Testis (tissue), 3 donors: Measurements from ENCODE around the gene TBX6. TPM values are rescaled to one million over a fixed set of nuclear protein-coding genes. Genes with fewer than 3 reads are reported as not detected.

Experiments used
- DNase-seq: peaks from one replicate; pipeline ENCODE4 v3.0.0-alpha.2; 2019
- H3K27ac ChIP-seq, 2 donors: fragments of 200-600 bp; sonication (generic); one replicate each; pipeline ENCODE4 v1.5.1; 2019
- H3K27me3 ChIP-seq: fragments of 200-600 bp; sonication (generic); one replicate; pipeline ENCODE4 v1.5.1; 2019
- H3K36me3 ChIP-seq: fragments of 200-600 bp; sonication (generic); one replicate; pipeline ENCODE4 v1.5.1; 2017; ENCODE audit warnings: low read depth; ENCODE audit errors: missing control alignments
- H3K4me1 ChIP-seq: fragments of 200-600 bp; sonication (generic); one replicate; pipeline ENCODE4 v1.5.1; 2019
- H3K4me3 ChIP-seq, 2 donors: fragments of 200-600 bp; sonication (generic); one replicate each; pipeline ENCODE4 v1.5.1; 2017 to 2019
- H3K9me3 ChIP-seq: fragments of 200-600 bp; sonication (generic); one replicate; pipeline ENCODE4 v1.5.1; 2017
- POLR2A ChIP-seq: fragments of 450-650 bp; IDR thresholded peaks from one replicate; pipeline ENCODE4 v1.6.1; 2017; ENCODE audit warnings: antibody characterized with exemption, mild to moderate bottlenecking, moderate library complexity
- WGBS, 2 donors: methylation state at CpG; one replicate each; pipeline ENCODE4 v1.1.5; 2018; 5-methylcytosine and 5-hydroxymethylcytosine counted together
- intact Hi-C: fragments of 100-400 bp; cut with DNase I; formaldehyde crosslinking; loops from one replicate; pipeline ENCODE4 v1.15.1; 2023; ENCODE audit warnings: low total_unique reads
- polyA plus RNA-seq: library from polyadenylated mRNA; stranded (reverse); fragments of 350-450 nt; fragmentation: Illumina TruSeq; extraction: RNeasy Lipid Tissue Mini Kit (QIAGEN cat#74804); gene quantifications from one replicate; pipeline ENCODE4 v1.2.3, GENCODE V29; 2014; ENCODE audit warnings: low read depth, low replicate concordance; ENCODE audit not compliant: insufficient read depth
- total RNA-seq, 2 donors: library from RNA; depleted of rRNA; stranded (reverse); fragments of >200 nt; gene quantifications; one replicate each; pipeline ENCODE4 v1.2.3, GENCODE V29; 2016
- TF ChIP-seq, protein P1 (sequence below), 3 experiments: fragments of 450-650 bp in 2 of 3; fragments of 200-600 bp in 1 of 3; sonication (generic) in 1 of 3; IDR thresholded peaks; one replicate each; pipeline ENCODE4 v1.5.1; 2016 to 2019; ENCODE audit warnings: antibody characterized with exemption in 3 of 3, mild to moderate bottlenecking in 2 of 3, moderate library complexity in 1 of 3

TBX6 gene
- total and polyA plus RNA-seq, 3 donors from 2014 or later, result 1.3 to 2.9 (median 1.7) TPM

DNA sequence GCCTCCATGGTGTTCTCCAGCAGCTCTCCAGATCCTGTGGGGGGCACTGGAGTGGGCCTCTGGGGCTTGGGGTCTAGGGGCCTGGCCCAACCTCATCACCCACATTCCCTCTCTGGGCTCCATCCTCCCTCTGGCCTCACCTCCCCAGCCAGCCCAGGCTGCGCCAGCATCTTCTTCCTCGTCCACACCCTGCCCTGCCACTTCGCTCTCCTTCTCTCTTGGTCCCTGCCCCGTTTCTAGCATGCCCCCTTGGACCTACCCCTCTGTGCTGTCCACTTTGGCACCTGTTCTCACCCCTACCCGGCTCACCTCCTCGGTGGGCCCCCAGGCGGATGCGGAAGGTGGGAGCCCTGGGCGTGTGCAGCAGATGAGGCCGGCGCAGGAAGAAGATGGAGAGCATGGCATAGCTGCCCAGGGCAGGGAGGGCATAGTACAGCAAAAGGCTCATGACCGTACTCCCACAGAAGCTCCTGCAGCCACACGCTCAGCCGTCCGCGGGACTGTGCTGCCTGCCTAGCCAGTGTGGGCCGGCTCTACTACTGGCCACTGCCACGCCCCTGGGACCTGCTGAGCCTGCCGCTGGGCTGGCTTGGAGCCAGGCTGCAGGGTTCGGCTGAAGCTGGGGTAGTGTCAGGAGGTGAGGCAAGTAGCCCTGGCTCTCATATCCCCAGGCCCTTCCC is 21.4 kb upstream of the TBX6 start, which contains the start of gene GDPD3:
GDPD3 (minus strand) TSS at position 507 of the 680 bp plus-strand sequence; CDS start at position 448, 59 bp downstream.
- H3K36me3 ChIP-seq, result no peaks in the 10 kb centered on the region
- H3K27ac ChIP-seq, result no peak within 1 kb of the TSS
- intact Hi-C loops, result no loop called here
- H3K9me3 ChIP-seq, result no peaks in the 10 kb centered on the region
- H3K4me1 ChIP-seq, result peaks cover 5% of the 10 kb centered on the region
- WGBS, 2 donors, result 68 to 92% methylated on average over 12 to 20 of the region's 20 CpGs
- no peaks in the 10 kb centered on the region for H3K27me3 ChIP-seq
- no peak within 1 kb of the TSS for H3K4me3 ChIP-seq
- DNase-seq, result peak; percentile 60
- TF ChIP-seq, protein P1, sequence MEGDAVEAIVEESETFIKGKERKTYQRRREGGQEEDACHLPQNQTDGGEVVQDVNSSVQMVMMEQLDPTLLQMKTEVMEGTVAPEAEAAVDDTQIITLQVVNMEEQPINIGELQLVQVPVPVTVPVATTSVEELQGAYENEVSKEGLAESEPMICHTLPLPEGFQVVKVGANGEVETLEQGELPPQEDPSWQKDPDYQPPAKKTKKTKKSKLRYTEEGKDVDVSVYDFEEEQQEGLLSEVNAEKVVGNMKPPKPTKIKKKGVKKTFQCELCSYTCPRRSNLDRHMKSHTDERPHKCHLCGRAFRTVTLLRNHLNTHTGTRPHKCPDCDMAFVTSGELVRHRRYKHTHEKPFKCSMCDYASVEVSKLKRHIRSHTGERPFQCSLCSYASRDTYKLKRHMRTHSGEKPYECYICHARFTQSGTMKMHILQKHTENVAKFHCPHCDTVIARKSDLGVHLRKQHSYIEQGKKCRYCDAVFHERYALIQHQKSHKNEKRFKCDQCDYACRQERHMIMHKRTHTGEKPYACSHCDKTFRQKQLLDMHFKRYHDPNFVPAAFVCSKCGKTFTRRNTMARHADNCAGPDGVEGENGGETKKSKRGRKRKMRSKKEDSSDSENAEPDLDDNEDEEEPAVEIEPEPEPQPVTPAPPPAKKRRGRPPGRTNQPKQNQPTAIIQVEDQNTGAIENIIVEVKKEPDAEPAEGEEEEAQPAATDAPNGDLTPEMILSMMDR (IDR thresholded peaks at IDR 0.05), result no peak
- no peak for TF ChIP-seq POLR2A

DNA sequence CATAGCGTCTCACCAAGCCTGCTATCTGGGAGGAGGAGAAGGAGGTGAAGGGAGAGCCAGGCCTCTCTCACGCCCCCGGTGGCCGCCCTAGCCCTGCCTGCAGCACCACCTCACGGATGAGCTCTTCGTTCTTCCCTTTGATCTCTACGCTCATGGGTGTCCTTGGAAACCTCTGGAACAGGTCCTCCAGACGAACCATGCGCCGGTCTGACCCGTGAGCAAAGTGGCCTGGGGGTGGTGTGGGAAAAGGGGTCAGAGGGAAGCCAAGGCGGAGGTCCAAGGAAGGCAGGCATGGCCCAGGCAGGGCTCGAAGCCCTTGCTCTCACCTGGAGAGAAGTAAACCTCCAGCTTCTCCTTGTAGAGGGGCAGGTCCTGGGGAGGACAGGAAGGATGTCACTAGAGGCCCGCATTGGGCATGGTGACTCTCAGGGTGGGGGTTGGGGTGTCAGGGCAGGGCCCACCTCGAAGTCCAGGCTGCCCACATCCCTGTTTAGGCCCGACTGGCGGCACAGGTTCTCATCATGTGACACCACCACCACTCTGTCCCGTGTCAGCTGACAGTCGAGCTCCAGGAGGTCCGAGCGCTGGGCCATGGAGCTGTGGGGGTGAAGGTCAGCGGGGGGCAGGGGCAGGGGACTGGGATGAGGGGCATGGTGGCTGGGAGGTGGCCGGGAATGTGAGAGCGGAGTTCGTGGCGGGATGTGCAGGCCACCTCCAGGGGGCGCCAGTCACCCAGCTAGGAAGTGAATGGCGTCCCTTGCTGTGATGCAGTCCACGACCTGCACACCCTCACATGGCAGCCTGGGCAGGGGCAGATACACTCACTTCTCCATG is 20.7 kb upstream of the TBX6 start:
- H3K36me3 ChIP-seq, result no peaks in the 10 kb centered on the region
- no peak overlapping the region for H3K27ac ChIP-seq
- peak; percentile 53 for DNase-seq
- no peak for TF ChIP-seq POLR2A
- TF ChIP-seq, protein P1 (IDR thresholded peaks at IDR 0.05), result peak in 2 of 3 experiments; percentile 44 to 48
- no peaks in the 10 kb centered on the region for H3K27me3 ChIP-seq
- peaks cover 5% of the 10 kb centered on the region for H3K4me1 ChIP-seq
- H3K4me3 ChIP-seq, result no peak overlapping the region
- intact Hi-C loops, result no loop called here
- H3K9me3 ChIP-seq, result no peaks in the 10 kb centered on the region
- WGBS, 2 donors, result 78 to 82% methylated on average over 24 to 25 of the region's 29 CpGs

DNA sequence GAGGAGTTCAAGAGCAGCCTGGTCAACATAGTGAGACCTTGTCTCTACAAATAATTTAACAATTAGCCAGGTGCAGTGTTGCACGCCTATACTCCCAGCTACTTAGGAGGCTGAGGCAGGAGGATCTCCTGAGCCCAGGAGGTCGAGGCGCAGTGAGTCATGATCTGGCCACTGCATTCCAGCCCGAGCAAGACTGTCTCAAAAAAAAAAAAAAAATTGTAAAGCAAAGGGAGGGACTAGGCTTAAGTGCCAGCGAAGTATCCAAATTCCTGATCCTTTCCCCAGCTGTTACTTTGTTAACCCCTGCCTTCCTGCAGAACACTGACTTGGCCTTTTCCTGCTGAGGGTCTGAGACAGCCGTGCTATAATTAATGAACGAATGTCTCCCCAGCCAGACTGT is 18.9 kb upstream of the TBX6 start:
- H3K36me3 ChIP-seq, result no peaks in the 10 kb centered on the region
- intact Hi-C loops, result no loop called here
- WGBS, 2 donors, result 47 to 52% methylated on average over 7 of the region's 7 CpGs

DNA sequence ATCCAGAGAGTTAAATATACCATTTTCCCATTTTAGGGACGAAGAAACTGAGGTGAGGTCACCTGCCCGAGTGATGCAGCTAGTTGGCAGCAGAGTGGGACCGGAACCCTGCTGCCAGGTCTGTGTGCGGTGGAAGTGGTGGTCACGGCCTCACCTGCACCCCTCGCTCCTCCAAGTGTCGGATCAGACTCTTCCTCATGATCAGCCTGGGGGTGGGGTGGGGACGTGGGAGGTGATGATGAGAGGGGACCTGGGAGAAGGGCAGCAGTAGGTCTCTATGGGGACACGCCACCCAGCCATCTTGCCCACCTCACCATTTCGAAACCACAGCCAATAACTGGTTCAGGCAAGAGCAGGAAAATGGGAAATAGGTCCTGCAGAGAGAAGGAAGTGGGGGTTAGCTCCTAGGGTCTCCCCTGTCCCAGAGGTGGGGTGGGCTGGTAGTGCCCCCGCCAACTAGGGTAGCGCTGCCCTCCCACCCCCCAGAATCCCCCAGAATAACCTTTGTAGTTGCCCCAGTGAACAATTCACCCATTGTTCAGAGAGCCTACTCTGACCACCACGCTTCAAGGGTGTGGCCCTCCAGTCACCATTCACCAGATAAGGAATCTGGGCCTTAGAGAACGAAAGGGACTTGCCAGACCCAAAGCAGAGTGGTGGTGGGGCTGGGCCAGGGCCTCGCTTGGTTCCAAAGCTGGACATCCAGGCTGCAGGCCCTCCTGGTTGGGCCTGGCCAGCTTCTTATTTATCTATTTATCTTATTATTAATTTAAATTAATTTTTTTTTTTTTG is 16.5 kb upstream of the TBX6 start:
- H3K36me3 ChIP-seq, result no peaks in the 10 kb centered on the region
- H3K27me3 ChIP-seq, result no peaks in the 10 kb centered on the region
- no peak overlapping the region for H3K27ac ChIP-seq
- H3K4me1 ChIP-seq, result peaks cover 2% of the 10 kb centered on the region
- H3K4me3 ChIP-seq, result no peak overlapping the region
- H3K9me3 ChIP-seq, result no peaks in the 10 kb centered on the region
- DNase-seq, result no peak
- 87 to 92% methylated on average over 15 of the region's 15 CpGs for WGBS, 2 donors
- TF ChIP-seq, protein P1 (IDR thresholded peaks at IDR 0.05), result no peak
- TF ChIP-seq POLR2A, result no peak
- intact Hi-C loops, result no loop called here

More for the DNA sequence above, 18.9 kb upstream of the TBX6 start:
- DNase-seq, result no peak
- Histone ChIP-seq H3K27me3 (no peaks in the 10 kb centered on the region), H3K9me3 (no peaks in the 10 kb centered on the region), H3K4me3 (no peak overlapping the region), H3K4me1 (peaks cover 5% of the 10 kb centered on the region), H3K27ac (no peak overlapping the region)
- TF ChIP-seq, protein P1 (IDR thresholded peaks at IDR 0.05), result no peak
- no peak for TF ChIP-seq POLR2A
